KMS-11 (cell line): ENCODE results near the gene KL.

Source experiments
- H2AFZ ChIP-seq: fragments of 200-600 bp; sonication (generic); 2 replicates; pipeline ENCODE4 v1.6.1; 2016; ENCODE audit warnings: antibody characterized with exemption, mixed run types, low read depth
- H3K27ac ChIP-seq: fragments of 200-600 bp; sonication (generic); 2 replicates; pipeline ENCODE4 v1.6.1; 2016; ENCODE audit warnings: mild to moderate bottlenecking, mixed run types
- H3K27me3 ChIP-seq: fragments of 200-600 bp; sonication (generic); 2 replicates; pipeline ENCODE4 v1.6.1; 2017; ENCODE audit warnings: mild to moderate bottlenecking, low read depth, mixed run types, moderate library complexity; ENCODE audit not compliant: insufficient read depth
- H3K36me3 ChIP-seq: fragments of 200-600 bp; sonication (generic); 2 replicates; pipeline ENCODE4 v1.6.1; 2017; ENCODE audit warnings: mild to moderate bottlenecking, mixed run types; ENCODE audit not compliant: insufficient read depth
- H3K4me1 ChIP-seq: fragments of 200-600 bp; sonication (generic); 2 replicates; pipeline ENCODE4 v1.6.1; 2016; ENCODE audit warnings: mild to moderate bottlenecking, low read depth, mixed run types; ENCODE audit not compliant: poor library complexity, severe bottlenecking
- H3K4me2 ChIP-seq: fragments of 200-600 bp; sonication (generic); 2 replicates; pipeline ENCODE4 v1.7.0; 2016; ENCODE audit warnings: mild to moderate bottlenecking, mixed run types
- H3K4me3 ChIP-seq: fragments of 200-600 bp; sonication (generic); IDR thresholded peaks from 2 replicates; pipeline ENCODE4 v1.6.1; 2017; ENCODE audit warnings: low read depth, low read length, mixed read lengths; ENCODE audit not compliant: insufficient read depth
- H3K79me2 ChIP-seq: fragments of 200-600 bp; sonication (generic); 2 replicates; pipeline ENCODE4 v1.6.1; 2016; ENCODE audit warnings: low read depth, mixed run types; ENCODE audit not compliant: insufficient read depth
- H3K9ac ChIP-seq: fragments of 200-600 bp; sonication (generic); 2 replicates; pipeline ENCODE4 v1.6.1; 2016; ENCODE audit warnings: mild to moderate bottlenecking, mixed run types
- H4K20me1 ChIP-seq: fragments of 200-600 bp; sonication (generic); 2 replicates; pipeline ENCODE4 v1.6.1; 2016; ENCODE audit warnings: mild to moderate bottlenecking, mixed run types; ENCODE audit not compliant: insufficient read depth
- TF ChIP-seq, protein P1 (sequence below): fragments of 200-600 bp; sonication (generic); conservative IDR thresholded peaks from 2 replicates; pipeline ENCODE4 v1.6.1; 2017; ENCODE audit warnings: low read depth, mild to moderate bottlenecking, antibody characterized with exemption, low read length, moderate library complexity, mixed read lengths

KL gene

DNA sequence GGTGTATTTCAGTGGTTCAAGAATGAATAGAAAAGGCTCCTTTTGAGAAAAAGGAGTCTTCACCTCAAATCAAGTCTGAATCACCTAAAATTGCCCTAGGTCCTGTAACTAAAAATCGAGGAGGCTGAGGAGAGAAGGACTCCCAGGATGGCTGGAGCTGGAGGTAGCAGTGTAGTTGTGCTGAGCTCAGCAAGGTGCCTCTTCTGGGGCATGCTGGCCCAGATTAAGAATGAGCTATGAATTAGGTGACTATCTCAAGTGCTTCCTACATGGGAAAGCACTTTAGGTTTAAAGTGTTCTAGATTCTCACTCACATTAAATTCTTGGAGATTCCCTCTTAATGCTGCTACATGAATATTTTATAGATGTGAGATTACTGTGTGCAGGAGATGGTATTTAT lies 28.8 kb upstream of the KL start:
- Histone ChIP-seq H3K79me2 (no peaks in the 10 kb centered on the region), H3K4me2 (no peak overlapping the region), H3K9ac (no peak overlapping the region), H3K4me1 (no peaks in the 10 kb centered on the region), H2AFZ (no peak overlapping the region), H4K20me1 (no peaks in the 10 kb centered on the region), H3K27me3 (no peaks in the 10 kb centered on the region), H3K4me3 (no peak overlapping the region), H3K36me3 (no peaks in the 10 kb centered on the region), H3K27ac (no peak overlapping the region)
- TF ChIP-seq, protein P1, sequence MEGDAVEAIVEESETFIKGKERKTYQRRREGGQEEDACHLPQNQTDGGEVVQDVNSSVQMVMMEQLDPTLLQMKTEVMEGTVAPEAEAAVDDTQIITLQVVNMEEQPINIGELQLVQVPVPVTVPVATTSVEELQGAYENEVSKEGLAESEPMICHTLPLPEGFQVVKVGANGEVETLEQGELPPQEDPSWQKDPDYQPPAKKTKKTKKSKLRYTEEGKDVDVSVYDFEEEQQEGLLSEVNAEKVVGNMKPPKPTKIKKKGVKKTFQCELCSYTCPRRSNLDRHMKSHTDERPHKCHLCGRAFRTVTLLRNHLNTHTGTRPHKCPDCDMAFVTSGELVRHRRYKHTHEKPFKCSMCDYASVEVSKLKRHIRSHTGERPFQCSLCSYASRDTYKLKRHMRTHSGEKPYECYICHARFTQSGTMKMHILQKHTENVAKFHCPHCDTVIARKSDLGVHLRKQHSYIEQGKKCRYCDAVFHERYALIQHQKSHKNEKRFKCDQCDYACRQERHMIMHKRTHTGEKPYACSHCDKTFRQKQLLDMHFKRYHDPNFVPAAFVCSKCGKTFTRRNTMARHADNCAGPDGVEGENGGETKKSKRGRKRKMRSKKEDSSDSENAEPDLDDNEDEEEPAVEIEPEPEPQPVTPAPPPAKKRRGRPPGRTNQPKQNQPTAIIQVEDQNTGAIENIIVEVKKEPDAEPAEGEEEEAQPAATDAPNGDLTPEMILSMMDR: no peak

DNA sequence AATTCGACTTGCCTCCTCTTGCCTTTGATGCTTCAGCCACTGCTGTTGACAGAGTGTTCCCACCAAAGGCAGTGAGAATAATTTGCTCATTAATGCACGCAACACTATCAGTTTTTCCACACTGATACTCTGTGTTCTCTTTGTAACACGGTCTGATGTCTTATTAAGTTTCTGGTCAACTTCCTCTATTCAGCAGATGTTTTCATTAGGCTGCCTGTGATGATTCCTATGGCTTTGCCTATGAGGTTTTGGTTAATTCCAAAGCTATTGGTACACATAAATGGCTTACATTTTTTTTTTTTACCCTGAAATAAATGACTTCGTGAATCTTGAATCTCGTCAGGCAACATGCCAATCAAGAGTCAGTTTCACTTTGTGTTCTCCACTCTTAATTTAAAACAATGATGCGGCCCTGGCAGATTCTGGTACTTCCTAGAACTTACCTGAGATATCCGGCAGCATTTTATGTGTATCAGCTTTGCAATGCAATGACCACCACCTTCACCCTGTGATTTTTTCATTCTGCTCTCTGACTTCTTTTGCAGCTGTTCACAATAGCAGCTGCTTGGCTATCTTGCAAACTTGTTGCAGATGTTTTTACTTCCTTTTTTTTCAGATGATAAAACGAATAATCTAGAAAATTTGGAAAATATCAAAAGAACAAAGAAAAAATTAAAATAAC lies 27.5 kb upstream of the KL start:
- Histone ChIP-seq H3K9ac (no peak overlapping the region), H3K4me3 (no peak overlapping the region), H3K4me2 (no peak overlapping the region), H3K36me3 (no peaks in the 10 kb centered on the region), H3K4me1 (no peaks in the 10 kb centered on the region), H3K27ac (no peak overlapping the region), H3K27me3 (no peaks in the 10 kb centered on the region), H3K79me2 (no peaks in the 10 kb centered on the region), H4K20me1 (no peaks in the 10 kb centered on the region), H2AFZ (no peak overlapping the region)
- TF ChIP-seq, protein P1: no peak

DNA sequence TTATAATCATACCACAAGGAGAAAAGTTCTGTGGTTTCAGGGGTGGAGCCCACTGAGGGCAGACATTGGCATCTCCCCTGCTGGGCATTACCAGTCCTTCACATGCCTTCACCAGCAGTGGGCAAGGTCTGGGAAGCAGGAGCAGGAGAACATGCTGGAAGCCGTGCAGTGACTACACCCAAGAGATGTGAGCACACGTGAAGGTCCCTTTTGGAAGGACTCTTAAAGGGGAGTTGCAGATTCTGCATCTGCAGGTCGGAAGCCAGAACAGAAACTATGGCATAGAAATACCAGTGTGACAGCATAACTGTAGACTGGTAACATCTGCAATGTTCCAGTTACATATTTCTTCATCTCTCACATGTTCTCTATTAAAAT lies 26.9 kb upstream of the KL start:
- Histone ChIP-seq H3K4me2 (no peak overlapping the region), H2AFZ (no peak overlapping the region), H3K36me3 (no peaks in the 10 kb centered on the region), H3K4me3 (no peak overlapping the region), H3K27me3 (no peaks in the 10 kb centered on the region), H3K79me2 (no peaks in the 10 kb centered on the region), H4K20me1 (no peaks in the 10 kb centered on the region), H3K9ac (no peak overlapping the region), H3K27ac (no peak overlapping the region), H3K4me1 (no peaks in the 10 kb centered on the region)
- TF ChIP-seq, protein P1: no peak

DNA sequence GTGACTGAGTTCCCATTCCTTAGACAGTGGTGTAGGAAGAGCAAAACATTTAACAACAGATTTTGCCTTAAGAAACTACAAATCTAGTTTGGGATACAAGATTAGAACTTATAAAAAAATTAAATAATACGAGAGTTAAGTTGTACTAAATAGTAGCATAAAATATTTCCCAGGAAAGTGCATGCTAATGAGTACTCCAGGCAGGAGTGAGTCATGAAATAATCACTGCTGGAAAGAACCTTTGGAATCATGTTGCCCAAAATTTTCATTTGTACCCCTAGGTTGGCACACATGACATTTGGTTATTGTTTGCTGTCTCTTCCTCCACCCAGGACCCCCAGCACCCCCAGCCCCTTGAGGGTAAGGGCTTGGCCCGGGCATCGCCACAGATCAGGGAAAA lies 26.3 kb upstream of the KL start:
- Histone ChIP-seq H3K4me2 (no peak overlapping the region), H3K4me1 (no peaks in the 10 kb centered on the region), H3K9ac (no peak overlapping the region), H3K27ac (no peak overlapping the region), H3K27me3 (no peaks in the 10 kb centered on the region), H3K36me3 (no peaks in the 10 kb centered on the region), H3K79me2 (no peaks in the 10 kb centered on the region), H3K4me3 (no peak overlapping the region), H2AFZ (no peak overlapping the region), H4K20me1 (no peaks in the 10 kb centered on the region)
- TF ChIP-seq, protein P1: no peak
